CD1c-positive myeloid dendritic cell (primary cell): ENCODE measurements around the gene ZSCAN20.

Experiments used
- DNase-seq: peaks from one replicate; pipeline ENCODE4 v3.0.0-alpha.2; 2016; ENCODE audit errors: extremely low spot score

Gene ZSCAN20

GRCh38 chr1:33472269-33472980 lies at the start of gene ZSCAN20:
TSS of gene ZSCAN20 (plus strand) at chr1:33472645. CDS start at chr1:33479289, 6,644 bp downstream.
- peak; percentile 94 for DNase-seq

GRCh38 chr1:33424205-33424604 lies 48.2 kb upstream of the ZSCAN20 start:
- DNase-seq, result no peak

- DNase-seq, result no peak
Observed at GRCh38 chr1:33424610-33425009, 47.8 kb upstream of the ZSCAN20 start.

DNA sequence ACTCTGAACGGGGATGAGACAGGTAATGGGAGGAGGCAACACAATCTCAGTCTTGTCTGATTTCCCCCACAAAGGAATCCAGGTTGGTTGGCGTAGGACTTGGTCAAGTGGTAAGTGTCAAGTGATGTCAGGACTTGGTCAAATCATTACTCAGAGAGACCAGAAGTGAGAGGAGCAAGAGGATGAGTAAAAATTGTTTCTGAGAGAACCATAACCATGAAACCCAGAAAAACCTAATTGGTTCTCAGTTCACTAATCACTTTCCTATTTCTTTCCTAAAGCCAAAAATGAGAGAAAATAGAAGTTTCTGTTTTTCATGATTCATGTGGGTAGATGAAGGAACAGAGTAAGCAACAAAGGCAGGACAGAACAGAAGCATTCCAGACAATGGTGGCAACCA lies 46.5 kb upstream of the ZSCAN20 start:
- DNase-seq, result no peak

DNA sequence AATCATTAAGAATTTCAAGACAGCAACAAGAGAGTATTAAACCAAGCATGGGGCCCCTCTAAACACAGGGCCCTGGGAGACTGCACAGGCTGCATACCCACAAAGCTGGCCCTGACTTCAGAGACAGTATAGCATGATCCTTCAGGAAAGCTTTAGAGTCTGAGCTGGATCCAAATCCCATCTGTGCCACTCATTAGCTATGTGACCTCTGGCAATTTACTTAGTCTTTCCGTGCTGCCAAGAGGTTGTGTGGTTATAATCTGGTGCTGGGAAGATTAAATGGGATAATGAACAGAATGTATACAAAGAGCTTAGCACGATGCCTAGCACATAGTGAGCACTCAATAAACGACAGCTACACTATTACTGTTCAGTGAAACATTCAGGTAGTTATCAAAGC lies 45.5 kb upstream of the ZSCAN20 start:
- no peak for DNase-seq

DNA sequence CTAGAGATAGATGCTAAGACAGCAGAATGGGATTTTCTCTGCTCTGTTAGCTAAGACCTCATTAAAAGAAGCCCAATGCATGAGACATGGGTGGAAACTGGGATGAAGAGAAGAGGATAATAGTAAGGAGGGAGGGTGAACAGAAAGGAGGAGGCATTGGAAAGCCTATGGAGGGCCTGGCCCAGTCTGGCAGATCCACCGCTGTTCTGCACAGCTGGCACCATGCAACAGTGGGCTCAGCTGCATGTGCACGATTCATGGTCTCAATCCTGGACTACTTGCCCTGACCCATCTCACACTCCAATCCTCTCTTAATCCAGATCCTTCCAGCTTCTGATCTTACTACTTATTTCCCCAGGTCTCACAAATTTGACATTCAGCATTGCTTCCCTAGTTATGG lies 43.8 kb upstream of the ZSCAN20 start:
- DNase-seq, result no peak

DNA sequence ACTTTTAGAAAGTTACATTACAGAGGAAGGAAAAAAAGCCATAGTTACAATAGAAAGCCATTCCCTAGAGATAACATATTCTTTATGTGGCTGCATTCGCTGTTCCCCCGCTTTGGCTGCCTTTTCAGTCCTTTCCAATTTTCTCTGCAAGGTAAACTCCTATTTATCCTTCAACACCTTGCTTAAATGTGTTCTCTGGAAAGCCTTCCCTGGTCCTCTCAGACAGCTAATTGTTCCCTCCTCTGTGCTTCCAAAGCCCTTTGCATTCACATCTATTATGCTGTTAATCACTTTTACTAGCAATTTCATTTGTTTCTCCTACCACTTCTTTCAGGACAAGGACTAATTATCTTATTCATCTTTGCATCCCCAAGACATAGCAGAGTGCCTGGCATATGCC lies 43.1 kb upstream of the ZSCAN20 start:
- DNase-seq, result no peak

- peak; percentile 53 for DNase-seq
Observed at GRCh38 chr1:33429856-33430691, 42.4 kb upstream of the ZSCAN20 start.

GRCh38 chr1:33430692-33431593 lies 41.5 kb upstream of the ZSCAN20 start, which contains the start of gene PHC2:
TSS of gene PHC2 (minus strand) at chr1:33431095. CDS start at chr1:33375539, 55,556 bp downstream.
- peak; percentile 96 for DNase-seq

DNA sequence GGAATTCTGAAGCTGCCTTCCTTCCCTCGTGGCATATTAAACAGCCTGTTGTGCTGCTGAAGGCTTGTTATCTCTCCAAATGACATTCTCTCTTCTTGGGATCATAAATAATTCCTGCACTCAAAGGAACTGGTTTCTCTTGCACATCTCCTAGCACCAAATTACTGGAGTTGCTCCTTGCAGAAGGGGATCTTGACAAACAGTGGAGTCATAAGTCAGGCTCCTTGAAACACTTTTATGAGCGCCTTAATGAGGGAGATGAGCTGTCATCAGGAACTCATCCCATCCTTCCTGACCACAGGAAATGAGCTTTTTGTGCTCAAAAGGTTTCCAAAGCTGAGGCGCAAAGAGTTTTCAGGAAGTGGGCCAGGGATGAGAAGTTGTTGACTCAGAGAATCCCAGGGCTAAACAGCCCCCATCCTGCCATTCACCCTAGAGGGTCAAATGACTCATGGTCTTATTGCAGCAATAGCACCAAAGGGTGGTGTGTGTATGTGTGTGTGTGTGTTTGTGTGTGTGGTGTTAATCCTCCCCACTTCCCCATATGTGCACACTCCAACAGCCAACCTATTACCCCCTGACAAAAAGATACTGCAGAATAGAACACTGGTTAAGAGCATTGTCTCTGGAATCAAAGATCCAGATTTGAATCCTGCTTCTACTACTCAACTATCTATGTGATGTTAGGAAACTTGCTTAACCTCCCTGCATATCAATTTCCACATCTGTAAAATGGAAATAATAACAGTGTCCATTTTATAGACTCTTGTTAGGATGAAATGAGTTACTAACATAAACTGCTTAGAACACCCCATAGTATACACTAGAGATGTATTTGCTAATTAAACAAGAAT lies 38.7 kb upstream of the ZSCAN20 start:
- peak; percentile 95 for DNase-seq

DNA sequence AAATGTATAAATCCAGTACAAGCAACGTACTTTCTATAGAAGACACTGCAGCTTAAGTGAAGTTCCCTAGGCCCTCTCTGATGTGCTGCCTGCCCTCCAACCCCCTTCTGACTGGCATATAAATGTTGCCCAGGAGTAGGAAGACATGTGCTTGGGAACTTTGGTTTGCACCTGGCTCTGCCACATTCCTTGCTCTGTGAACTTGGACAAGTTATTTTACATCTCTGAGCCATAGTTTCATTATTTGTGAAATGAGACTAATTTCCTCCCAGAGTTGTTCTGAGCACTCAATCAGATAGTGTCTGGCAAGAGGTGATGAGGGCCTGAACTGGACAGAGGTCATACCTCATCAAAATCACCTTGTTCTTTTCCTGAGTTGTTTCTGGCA lies 38.1 kb upstream of the ZSCAN20 start:
- no peak for DNase-seq

DNA sequence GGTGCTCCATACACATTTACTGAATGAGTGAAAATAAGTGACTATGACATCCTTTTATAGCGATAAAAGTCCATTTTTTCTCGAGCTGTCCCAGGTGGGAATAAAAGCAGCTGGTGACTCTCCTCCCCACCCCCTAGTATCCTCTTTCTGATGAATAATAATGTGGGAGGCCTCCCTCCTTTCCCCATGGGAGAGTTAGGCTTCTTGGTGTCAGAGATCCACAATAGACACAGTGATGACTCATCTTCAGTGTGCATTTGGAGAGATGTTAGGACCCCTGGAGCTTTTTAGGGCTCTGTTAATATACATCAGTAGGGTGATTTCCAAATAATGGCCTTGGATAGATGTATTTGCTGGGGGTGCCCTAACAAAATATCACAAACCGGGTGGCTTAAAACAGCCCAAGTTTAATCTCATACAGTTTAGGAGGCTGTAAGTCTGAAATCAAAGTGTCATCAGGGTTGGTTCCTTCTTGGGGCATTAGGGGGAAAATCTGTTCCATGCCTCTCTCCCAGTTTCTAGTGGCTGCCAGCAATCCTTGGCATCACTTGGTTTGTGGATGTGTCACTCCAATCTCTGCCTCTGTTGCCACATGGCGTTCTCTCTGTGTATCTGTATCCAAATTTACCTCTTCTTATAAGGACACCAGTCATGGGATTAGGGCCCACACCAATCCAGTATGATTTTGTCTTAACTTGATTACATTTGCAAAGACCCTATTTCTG lies 37.2 kb upstream of the ZSCAN20 start:
- DNase-seq, result no peak

GRCh38 chr1:33436557-33437285 lies 35.7 kb upstream of the ZSCAN20 start:
- DNase-seq, result no peak

- no peak for DNase-seq
Observed at GRCh38 chr1:33438364-33439160, 33.9 kb upstream of the ZSCAN20 start.

DNA sequence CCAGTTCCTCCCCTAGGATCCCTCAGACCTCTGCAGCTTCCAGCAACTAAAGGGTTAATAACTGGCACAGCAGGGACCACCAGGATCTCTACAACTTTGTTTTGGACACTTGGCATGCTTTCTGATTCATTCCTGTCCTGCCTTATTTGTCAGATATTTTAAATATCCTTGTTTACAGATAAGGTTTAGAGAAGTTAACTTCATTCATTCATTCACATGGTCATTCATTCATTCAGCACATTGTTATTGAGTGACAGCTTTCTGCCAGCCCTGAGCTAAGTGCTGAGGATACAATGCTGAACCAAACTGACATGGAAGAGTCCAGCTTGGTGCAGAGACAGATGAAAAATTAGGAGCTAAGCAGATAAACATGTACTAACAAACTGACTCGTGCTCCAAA lies 32.8 kb upstream of the ZSCAN20 start:
- DNase-seq, result no peak

- no peak for DNase-seq
Observed at GRCh38 chr1:33441088-33441745, 31.2 kb upstream of the ZSCAN20 start.

GRCh38 chr1:33442141-33442540 lies 30.3 kb upstream of the ZSCAN20 start:
- no peak for DNase-seq

DNA sequence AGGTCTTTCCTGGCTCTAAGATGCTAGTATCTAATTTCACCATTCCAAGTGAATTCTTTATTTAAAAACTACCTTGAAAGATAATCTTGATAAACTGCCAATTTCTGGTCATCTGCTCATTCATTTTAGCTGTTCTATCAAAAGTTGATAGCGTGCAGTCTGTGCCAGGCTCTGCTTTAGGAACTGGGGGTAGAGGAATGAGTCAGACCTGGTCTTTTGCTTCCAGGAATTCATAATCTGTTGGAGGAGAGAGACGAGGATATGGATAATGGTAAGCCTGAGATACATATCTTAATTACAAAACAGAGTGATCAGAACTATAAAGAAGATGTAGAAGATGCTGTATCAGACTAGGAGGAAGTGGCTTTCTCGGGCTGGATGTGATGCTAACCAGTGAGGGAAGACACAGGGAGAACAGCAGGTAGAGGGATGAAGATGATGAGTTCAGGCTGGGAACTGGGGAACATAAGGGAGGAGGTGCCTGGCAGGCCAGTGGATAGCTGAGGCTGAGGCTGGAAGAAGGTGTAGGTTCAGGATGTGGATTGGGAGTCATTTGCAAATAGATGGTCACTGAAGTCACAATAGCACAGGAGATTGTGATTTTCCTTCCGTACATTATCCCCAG lies 29.3 kb upstream of the ZSCAN20 start:
- DNase-seq, result no peak
